ENCODE measurements around the gene NTN4.

DNA sequence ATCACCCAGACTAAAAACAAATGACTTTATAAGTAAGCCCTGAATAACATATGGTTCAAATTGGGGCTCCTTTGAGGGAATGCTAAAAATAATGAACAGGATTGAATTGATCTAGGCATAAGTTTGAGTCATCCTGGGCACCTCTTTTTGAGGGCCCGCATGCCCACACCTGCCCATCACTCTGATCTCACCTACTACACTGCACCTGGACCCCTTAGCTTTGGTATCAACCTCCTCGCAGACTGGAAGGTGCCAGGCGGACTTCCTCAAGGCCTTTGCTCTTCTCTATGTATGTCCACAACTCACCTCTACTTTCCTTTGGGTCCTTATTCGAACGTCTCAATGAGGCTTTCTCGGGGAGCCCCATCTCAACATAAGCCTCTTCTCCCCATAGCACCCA, 17.2 kb downstream of the NTN4 start:
- TF ChIP-seq, protein P1, sequence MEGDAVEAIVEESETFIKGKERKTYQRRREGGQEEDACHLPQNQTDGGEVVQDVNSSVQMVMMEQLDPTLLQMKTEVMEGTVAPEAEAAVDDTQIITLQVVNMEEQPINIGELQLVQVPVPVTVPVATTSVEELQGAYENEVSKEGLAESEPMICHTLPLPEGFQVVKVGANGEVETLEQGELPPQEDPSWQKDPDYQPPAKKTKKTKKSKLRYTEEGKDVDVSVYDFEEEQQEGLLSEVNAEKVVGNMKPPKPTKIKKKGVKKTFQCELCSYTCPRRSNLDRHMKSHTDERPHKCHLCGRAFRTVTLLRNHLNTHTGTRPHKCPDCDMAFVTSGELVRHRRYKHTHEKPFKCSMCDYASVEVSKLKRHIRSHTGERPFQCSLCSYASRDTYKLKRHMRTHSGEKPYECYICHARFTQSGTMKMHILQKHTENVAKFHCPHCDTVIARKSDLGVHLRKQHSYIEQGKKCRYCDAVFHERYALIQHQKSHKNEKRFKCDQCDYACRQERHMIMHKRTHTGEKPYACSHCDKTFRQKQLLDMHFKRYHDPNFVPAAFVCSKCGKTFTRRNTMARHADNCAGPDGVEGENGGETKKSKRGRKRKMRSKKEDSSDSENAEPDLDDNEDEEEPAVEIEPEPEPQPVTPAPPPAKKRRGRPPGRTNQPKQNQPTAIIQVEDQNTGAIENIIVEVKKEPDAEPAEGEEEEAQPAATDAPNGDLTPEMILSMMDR (IDR thresholded peaks at IDR 0.05): no peak
- no peak for TF ChIP-seq POLR2A (IDR thresholded peaks at IDR 0.05)

Measured in ovary (tissue), 3 donors.